ENCODE measurements around the gene DIPK1B.

DIPK1B gene

GRCh38 chr9:136711751-136712689 lies at the start of gene DIPK1B:
Gene DIPK1B, plus strand, starts transcription at chr9:136712572. Its CDS starts 94 bp downstream, at chr9:136712666.
- no peak for DNase-seq (ENCODE audit: low read depth in 2 of 2)

- no peak for DNase-seq (ENCODE audit: low read depth in 2 of 2)
Observed at GRCh38 chr9:136662656-136663581, 49.5 kb upstream of the DIPK1B start, which contains the start of gene EGFL7. Gene EGFL7, plus strand, starts transcription at chr9:136662916. Its CDS starts 5,367 bp downstream, at chr9:136668283.

GRCh38 chr9:136664000-136664915 lies 48.1 kb upstream of the DIPK1B start:
- DNase-seq (ENCODE audit: low read depth in 2 of 2) = no peak

GRCh38 chr9:136665111-136665703 lies 47.2 kb upstream of the DIPK1B start:
- DNase-seq (ENCODE audit: low read depth in 2 of 2) = no peak

GRCh38 chr9:136665704-136666371 lies 46.5 kb upstream of the DIPK1B start:
- DNase-seq (ENCODE audit: low read depth in 2 of 2) = no peak

- no peak for DNase-seq (ENCODE audit: low read depth in 2 of 2)
Observed at GRCh38 chr9:136666372-136667213, 45.8 kb upstream of the DIPK1B start.

DNA sequence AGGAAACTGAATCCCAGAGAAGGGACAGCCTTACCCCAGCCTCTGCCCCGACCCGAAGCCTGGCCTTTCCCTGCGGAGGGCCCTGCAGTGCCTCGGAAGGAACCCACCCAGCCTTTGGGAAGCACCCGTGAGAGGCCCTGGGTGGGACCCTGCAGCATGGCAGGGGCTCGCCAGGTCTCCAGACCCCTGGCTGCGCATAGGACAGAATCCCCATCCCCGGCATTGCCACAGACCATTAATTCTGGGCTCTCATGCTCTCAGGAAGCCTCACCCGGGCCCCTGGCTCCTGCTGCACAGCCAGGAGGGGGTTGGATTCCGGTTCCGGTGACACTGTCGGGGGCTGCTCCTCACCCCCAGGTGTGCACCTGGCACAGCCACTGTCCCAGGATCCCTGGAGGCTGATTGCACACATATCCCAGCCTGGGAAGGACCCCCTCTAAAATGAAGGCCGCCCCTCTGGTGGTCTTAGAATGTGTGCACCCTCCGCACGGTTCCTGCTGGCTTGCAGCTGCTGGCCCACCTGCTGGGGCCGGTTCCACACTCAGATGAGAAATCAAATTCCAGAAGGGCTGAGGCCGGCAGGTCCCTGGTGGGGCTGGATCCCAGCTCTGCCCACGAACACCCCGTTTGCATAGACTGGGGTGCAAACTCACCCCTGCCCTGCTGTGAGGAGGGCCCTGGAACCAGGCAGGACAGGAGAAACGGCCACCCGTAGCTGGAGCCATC lies 45.0 kb upstream of the DIPK1B start:
- DNase-seq (ENCODE audit: low read depth in 2 of 2) = no peak

DNA sequence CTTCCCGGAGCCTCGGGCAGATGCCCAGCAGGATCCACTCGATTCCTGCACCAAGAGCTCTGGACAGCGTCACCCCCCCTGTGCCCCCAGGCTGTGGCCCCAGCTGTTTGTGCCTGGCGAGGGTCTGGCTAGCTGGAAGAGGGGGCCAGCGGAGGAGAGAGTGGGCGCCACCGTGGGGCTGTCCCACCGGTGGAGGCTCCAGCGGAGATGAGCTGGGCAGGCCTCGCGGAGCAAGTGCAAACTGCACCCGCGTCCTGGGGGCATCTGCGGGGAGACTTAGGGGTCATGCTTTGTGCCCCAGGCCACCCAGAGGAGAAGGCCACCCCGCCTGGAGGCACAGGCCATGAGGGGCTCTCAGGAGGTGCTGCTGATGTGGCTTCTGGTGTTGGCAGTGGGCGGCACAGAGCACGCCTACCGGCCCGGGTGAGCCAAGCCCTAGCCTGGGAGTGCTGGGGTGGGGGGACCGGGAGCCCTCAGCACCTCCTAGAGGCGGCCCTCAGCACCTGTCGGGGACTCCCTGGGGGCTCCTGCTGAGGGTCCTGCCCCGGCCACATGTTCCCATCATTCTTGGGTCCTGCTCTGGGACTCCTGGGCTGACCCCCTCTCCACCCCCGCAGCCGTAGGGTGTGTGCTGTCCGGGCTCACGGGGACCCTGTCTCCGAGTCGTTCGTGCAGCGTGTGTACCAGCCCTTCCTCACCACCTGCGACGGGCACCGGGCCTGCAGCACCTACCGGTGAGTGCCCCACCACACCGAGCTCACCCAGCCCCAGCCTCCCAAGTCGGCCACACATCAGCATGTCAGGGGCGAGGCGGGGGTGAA lies 44.2 kb upstream of the DIPK1B start:
- no peak for DNase-seq (ENCODE audit: low read depth in 2 of 2)

DNA sequence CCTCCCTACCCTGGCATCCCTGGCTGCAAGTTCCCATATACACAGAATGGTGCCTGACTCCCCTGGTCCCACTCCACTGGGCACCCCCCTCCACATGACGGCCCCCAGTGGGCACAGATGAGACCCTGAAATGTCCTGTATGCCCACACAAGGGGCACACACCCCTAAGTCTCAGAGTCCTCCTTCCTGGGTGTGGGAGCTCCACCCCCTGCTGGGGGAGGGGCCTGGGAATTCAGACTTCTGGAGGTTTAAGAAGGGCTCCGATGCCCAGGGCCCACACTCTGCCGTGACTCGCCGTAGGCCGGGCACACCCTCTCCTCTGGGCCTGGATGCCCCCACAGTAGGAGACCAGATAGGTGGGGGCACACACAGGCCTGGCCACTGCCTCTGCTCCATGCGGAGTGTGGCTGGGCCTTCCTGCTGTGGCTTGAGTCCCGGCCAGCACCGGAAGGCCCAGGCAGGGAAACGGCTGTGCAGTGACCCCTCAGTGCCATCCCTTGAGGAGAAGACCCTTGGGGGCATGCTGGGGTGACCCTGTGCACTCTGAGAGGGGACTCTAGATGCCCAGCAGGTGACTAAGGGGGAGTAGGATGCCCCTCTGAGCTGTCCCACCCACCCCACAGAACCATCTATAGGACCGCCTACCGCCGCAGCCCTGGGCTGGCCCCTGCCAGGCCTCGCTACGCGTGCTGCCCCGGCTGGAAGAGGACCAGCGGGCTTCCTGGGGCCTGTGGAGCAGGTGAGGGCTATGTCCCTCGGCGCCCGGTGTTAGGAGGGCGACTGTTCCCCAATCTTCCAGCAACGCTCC lies 43.2 kb upstream of the DIPK1B start:
- DNase-seq (ENCODE audit: low read depth in 2 of 2) = no peak

DNA sequence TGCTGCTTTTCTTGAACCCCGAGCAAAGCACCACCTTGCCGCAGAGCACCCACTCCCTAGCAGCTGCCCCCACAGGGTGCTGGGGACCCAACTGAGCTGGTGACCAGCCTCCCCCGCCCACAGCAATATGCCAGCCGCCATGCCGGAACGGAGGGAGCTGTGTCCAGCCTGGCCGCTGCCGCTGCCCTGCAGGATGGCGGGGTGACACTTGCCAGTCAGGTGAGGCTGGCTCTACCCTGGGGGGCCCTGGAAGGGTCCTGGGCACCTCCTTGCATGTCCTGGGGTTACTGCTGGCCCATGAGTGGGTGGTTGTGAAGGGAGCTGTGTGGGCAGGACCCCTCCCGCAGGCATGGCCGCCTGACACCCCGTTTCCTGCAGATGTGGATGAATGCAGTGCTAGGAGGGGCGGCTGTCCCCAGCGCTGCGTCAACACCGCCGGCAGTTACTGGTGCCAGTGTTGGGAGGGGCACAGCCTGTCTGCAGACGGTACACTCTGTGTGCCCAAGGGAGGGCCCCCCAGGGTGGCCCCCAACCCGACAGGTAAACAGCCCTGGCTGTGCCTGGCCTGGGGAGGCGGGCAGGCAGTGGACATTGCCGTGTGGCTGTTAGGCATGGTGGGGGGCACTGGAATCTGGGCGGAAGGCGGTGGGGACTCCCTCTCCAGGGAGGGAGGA lies 42.4 kb upstream of the DIPK1B start:
- no peak for DNase-seq (ENCODE audit: low read depth in 2 of 2)

GRCh38 chr9:136670576-136671253 lies 41.7 kb upstream of the DIPK1B start:
- no peak for DNase-seq (ENCODE audit: low read depth in 2 of 2)

GRCh38 chr9:136671254-136671614 lies 41.1 kb upstream of the DIPK1B start:
- no peak for DNase-seq (ENCODE audit: low read depth in 2 of 2)

DNA sequence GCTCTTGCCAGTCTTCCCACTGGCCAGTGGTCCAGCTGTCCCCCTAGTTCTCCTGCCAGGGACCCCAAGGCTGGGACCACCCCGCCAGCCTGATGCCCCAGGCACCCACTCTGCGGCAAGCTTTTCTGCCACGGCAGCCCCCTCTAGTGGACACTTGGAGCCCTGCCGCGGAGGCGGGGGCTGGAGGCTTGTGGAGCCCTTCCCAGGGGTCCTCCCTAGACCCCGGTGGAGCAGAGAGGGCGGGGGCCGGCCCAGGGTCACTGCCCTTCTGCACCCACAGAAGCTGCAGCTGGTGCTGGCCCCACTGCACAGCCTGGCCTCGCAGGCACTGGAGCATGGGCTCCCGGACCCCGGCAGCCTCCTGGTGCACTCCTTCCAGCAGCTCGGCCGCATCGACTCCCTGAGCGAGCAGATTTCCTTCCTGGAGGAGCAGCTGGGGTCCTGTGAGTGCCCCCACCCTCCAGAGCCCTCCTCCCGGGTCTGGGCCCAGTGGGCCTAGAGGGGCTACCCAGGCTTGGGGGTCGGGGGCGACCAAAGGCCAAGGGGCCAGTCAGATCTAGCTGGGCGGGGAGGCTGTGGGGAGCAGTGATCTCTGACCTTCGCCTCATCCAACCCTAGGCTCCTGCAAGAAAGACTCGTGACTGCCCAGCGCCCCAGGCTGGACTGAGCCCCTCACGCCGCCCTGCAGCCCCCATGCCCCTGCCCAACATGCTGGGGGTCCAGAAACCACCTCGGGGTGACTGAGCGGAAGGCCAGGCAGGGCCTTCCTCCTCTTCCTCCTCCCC lies 40.5 kb upstream of the DIPK1B start:
- DNase-seq (ENCODE audit: low read depth in 2 of 2) = no peak

DNA sequence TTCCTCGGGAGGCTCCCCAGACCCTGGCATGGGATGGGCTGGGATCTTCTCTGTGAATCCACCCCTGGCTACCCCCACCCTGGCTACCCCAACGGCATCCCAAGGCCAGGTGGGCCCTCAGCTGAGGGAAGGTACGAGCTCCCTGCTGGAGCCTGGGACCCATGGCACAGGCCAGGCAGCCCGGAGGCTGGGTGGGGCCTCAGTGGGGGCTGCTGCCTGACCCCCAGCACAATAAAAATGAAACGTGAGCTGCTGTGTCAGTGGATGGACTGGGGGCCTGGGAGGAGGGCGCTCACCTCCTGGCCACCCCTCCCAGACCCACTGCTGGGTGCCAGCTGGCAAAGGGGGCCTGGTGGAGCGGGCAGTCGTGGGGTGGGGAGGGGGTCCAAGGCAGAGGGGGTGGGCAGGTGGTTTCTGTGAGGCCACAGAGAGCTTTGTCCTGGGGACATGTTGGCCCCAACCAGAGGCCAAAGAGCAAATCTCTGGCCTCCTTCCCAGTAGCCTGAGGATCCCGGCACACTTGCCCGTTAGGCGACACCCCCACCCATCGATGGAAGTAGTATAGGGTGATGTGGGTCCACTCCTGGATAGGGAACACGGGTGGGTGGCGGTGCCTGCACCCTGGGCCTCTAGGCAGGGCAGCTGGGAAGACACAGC lies 39.8 kb upstream of the DIPK1B start:
- no peak for DNase-seq (ENCODE audit: low read depth in 2 of 2)

Data from activated CD8-positive, alpha-beta memory T cell treated with anti-CD3 and anti-CD28 coated beads for 4 hours (primary cell).